ENCODE data around the gene FLT3.

The FLT3 gene

DNA sequence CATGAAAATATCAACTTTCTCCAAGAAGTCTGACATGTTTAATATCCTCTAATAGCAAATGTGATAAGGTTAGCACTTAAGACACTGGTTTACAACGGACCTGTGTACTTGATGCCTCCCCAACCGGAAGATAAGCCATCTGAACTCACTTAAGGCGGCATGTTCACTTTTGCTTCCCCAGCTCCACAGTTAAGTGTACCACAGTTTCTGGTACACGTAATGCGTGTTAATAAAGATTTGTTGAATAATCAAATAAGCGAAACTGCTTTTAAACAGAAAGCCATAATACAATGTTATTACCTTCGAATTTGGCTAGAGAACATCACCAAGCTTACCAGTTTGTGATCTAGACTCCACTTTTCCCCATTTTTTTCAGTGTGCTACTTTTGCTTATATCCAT, 36.5 kb upstream of the FLT3 start:
- TF ChIP-seq, protein P1, sequence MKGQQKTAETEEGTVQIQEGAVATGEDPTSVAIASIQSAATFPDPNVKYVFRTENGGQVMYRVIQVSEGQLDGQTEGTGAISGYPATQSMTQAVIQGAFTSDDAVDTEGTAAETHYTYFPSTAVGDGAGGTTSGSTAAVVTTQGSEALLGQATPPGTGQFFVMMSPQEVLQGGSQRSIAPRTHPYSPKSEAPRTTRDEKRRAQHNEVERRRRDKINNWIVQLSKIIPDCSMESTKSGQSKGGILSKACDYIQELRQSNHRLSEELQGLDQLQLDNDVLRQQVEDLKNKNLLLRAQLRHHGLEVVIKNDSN (IDR thresholded peaks at IDR 0.05), result no peak
- TF ChIP-seq ZBTB7A (IDR thresholded peaks at IDR 0.05; ENCODE audit: low read depth) (no peak), CREB1 (IDR thresholded peaks at IDR 0.05; ENCODE audit: low read depth) (no peak), CEBPB (IDR thresholded peaks at IDR 0.05) (no peak), TAF1 (IDR thresholded peaks at IDR 0.05; ENCODE audit: low read depth) (no peak), YY1 (IDR thresholded peaks at IDR 0.05; ENCODE audit: low read depth) (no peak), EP300 (IDR thresholded peaks at IDR 0.05; ENCODE audit: borderline replicate concordance) (no peak), EGR1 (IDR thresholded peaks at IDR 0.05) (no peak), TCF12 (IDR thresholded peaks at IDR 0.05; ENCODE audit: low read depth) (no peak), TEAD4 (IDR thresholded peaks at IDR 0.05) (no peak), RAD21 (IDR thresholded peaks at IDR 0.05; ENCODE audit: low read depth) (no peak), NFIC (IDR thresholded peaks at IDR 0.05) (no peak), FOXM1 (IDR thresholded peaks at IDR 0.05; ENCODE audit: borderline replicate concordance, low read depth) (no peak)
- TF ChIP-seq, protein P2, sequence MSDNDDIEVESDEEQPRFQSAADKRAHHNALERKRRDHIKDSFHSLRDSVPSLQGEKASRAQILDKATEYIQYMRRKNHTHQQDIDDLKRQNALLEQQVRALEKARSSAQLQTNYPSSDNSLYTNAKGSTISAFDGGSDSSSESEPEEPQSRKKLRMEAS (IDR thresholded peaks at IDR 0.05), result no peak
- TF ChIP-seq, protein P3, sequence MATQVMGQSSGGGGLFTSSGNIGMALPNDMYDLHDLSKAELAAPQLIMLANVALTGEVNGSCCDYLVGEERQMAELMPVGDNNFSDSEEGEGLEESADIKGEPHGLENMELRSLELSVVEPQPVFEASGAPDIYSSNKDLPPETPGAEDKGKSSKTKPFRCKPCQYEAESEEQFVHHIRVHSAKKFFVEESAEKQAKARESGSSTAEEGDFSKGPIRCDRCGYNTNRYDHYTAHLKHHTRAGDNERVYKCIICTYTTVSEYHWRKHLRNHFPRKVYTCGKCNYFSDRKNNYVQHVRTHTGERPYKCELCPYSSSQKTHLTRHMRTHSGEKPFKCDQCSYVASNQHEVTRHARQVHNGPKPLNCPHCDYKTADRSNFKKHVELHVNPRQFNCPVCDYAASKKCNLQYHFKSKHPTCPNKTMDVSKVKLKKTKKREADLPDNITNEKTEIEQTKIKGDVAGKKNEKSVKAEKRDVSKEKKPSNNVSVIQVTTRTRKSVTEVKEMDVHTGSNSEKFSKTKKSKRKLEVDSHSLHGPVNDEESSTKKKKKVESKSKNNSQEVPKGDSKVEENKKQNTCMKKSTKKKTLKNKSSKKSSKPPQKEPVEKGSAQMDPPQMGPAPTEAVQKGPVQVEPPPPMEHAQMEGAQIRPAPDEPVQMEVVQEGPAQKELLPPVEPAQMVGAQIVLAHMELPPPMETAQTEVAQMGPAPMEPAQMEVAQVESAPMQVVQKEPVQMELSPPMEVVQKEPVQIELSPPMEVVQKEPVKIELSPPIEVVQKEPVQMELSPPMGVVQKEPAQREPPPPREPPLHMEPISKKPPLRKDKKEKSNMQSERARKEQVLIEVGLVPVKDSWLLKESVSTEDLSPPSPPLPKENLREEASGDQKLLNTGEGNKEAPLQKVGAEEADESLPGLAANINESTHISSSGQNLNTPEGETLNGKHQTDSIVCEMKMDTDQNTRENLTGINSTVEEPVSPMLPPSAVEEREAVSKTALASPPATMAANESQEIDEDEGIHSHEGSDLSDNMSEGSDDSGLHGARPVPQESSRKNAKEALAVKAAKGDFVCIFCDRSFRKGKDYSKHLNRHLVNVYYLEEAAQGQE (IDR thresholded peaks at IDR 0.05; ENCODE audit: low read depth), result no peak

DNA sequence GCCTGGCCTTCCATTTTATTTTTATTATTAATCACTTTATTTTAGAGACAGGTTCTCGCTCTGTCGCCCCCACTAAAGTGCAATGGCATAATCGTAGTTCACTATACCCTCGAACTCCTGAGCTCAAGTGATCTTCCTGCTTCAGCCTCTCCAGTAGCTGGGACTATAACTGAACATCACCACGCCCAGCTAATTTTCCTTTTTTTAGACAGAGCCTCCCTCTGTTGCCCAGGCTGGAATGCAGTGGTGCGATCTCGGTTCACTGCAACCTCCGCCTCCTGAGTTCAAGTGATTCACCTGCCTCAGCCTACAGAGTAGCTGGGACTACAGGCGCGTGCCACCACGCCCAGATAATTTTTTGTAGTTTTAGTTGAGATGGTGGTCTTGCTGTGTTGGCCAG, 31.3 kb upstream of the FLT3 start:
- TF ChIP-seq YY1 (IDR thresholded peaks at IDR 0.05; ENCODE audit: low read depth) (no peak), FOXM1 (IDR thresholded peaks at IDR 0.05; ENCODE audit: borderline replicate concordance, low read depth) (no peak), TCF12 (IDR thresholded peaks at IDR 0.05; ENCODE audit: low read depth) (no peak), RAD21 (IDR thresholded peaks at IDR 0.05; ENCODE audit: low read depth) (no peak), CREB1 (IDR thresholded peaks at IDR 0.05; ENCODE audit: low read depth) (no peak), NFIC (IDR thresholded peaks at IDR 0.05) (no peak), ZBTB7A (IDR thresholded peaks at IDR 0.05; ENCODE audit: low read depth) (no peak), EP300 (IDR thresholded peaks at IDR 0.05; ENCODE audit: borderline replicate concordance) (no peak)
- TF ChIP-seq, protein P2 (IDR thresholded peaks at IDR 0.05), result no peak

DNA sequence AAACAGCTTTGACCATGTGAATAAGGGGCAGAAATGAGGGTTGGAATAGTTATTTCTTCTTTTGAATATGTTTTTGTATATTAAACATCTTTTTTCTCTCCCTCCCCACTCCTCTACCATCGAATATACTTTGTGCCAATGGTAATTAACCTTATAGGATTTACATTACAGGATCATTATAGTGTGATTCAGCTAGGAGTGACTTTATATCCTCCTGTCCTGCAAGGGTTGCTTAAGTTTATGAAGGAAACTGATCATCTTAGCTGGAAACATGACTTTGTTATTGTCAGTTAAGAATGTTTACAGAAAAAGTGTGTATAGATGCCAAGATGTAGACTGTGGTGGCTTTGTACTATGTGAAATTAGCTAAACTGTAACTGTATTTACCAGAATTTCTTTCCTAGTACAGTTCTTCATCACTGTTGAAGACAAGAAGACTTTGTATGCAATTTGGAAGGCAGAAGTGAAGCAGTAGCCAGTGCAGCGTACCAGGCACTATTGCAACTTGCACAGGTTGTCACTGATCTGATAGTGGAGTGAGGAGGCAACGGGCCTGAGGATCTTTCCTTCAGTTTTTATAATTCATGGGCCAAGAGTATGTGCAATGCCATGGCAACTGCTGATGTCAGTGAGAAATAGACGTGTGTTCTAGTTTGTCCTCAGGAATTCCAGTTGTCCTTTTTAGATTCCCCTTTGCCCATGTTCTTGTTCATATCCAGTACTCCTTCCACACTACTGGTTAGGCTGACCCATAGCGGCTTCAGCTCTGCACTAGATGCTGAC, 29.7 kb upstream of the FLT3 start:
- TF ChIP-seq CEBPB (IDR thresholded peaks at IDR 0.05) (no peak), ZBTB7A (IDR thresholded peaks at IDR 0.05; ENCODE audit: low read depth) (no peak), TAF1 (IDR thresholded peaks at IDR 0.05; ENCODE audit: low read depth) (no peak), NFIC (IDR thresholded peaks at IDR 0.05) (no peak), TEAD4 (IDR thresholded peaks at IDR 0.05) (no peak), EGR1 (IDR thresholded peaks at IDR 0.05) (no peak), RAD21 (IDR thresholded peaks at IDR 0.05; ENCODE audit: low read depth) (no peak), TCF12 (IDR thresholded peaks at IDR 0.05; ENCODE audit: low read depth) (no peak), FOXM1 (IDR thresholded peaks at IDR 0.05; ENCODE audit: borderline replicate concordance, low read depth) (no peak), CREB1 (IDR thresholded peaks at IDR 0.05; ENCODE audit: low read depth) (no peak), YY1 (IDR thresholded peaks at IDR 0.05; ENCODE audit: low read depth) (no peak), EP300 (IDR thresholded peaks at IDR 0.05; ENCODE audit: borderline replicate concordance) (no peak)
- TF ChIP-seq, protein P2 (IDR thresholded peaks at IDR 0.05), result no peak
- TF ChIP-seq, protein P3 (IDR thresholded peaks at IDR 0.05; ENCODE audit: low read depth), result no peak
- TF ChIP-seq, protein P1 (IDR thresholded peaks at IDR 0.05), result no peak

DNA sequence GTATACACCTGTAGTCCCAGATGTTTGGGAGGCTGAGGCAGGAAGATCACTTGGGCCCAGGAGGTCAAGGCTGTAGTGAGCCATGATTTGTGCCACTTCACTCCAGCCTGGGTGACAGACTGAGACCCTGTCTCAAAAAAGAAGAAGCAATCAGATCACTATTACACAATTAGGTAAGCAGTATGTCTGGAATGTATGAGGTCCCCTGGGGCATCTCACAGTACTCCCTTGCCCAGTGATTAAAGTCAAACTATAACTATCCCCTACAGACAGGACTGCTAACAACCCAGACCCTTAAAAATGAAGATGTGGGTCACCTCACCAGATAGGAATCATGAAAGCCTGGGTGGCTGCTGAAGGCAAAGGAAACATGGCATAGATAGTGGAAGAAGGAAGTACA, 28.6 kb upstream of the FLT3 start:
- TF ChIP-seq, protein P3 (IDR thresholded peaks at IDR 0.05; ENCODE audit: low read depth), result no peak
- TF ChIP-seq TCF12 (IDR thresholded peaks at IDR 0.05; ENCODE audit: low read depth) (no peak), CREB1 (IDR thresholded peaks at IDR 0.05; ENCODE audit: low read depth) (no peak), YY1 (IDR thresholded peaks at IDR 0.05; ENCODE audit: low read depth) (no peak)

All from Ishikawa (cell line).